Transverse colon (tissue), 4 donors: ENCODE data around the gene TTC6. TPM values are rescaled to one million over a fixed set of nuclear protein-coding genes. Genes with fewer than 3 reads are reported as not detected.

Source experiments
- DNase-seq: peaks from one replicate; pipeline ENCODE4 v3.0.0-alpha.2; 2019
- H3K27ac ChIP-seq, 4 donors: fragments of 200-600 bp; sonication (generic); 2 replicates each; pipeline ENCODE4 v1.5.1; 2016 to 2018; ENCODE audit warnings: inconsistent platforms in 4 of 4
- H3K27me3 ChIP-seq: fragments of 200-600 bp; sonication (generic); 2 replicates; pipeline ENCODE4 v1.5.1; 2017; ENCODE audit warnings: inconsistent platforms
- H3K36me3 ChIP-seq, 4 donors: fragments of 200-600 bp; sonication (generic); 2 replicates each; pipeline ENCODE4 v1.5.1; 2017 to 2019; ENCODE audit warnings: inconsistent platforms in 4 of 4
- H3K4me1 ChIP-seq, 4 donors: fragments of 200-600 bp; sonication (generic); 2 replicates each; pipeline ENCODE4 v1.5.1; 2017 to 2020; ENCODE audit warnings: inconsistent platforms in 4 of 4
- H3K4me3 ChIP-seq, 4 donors: fragments of 200-600 bp; sonication (generic); 1 replicate in 1 of 4; 2 replicates in 3 of 4; pipeline versions ENCODE4 v1.5.1 to v1.6.1; 2017 to 2019; ENCODE audit warnings: inconsistent platforms in 4 of 4
- H3K9me3 ChIP-seq, 2 donors: fragments of 200-600 bp; sonication (generic); 2 replicates each; pipeline ENCODE4 v1.5.1; 2017 to 2019; ENCODE audit warnings: inconsistent platforms in 2 of 2
- EP300 ChIP-seq: sonication (generic); formaldehyde crosslinking; IDR thresholded peaks from one replicate; pipeline ENCODE4 v1.6.1; 2017; ENCODE audit warnings: antibody characterized with exemption, low read depth
- POLR2A ChIP-seq: fragments of 450-650 bp; IDR thresholded peaks from one replicate; pipeline ENCODE4 v1.6.1; 2016; ENCODE audit warnings: antibody characterized with exemption, mild to moderate bottlenecking, moderate library complexity
- POLR2AphosphoS5 ChIP-seq, 3 donors: sonication (generic); formaldehyde crosslinking; IDR thresholded peaks; one replicate each; pipeline ENCODE4 v1.6.1; 2016; ENCODE audit warnings: antibody characterized with exemption in 3 of 3
- WGBS, 2 donors: methylation state at CpG; one replicate each; pipeline ENCODE4 v1.1.5; 2018; ENCODE audit warnings: low coverage in 1 of 2; 5-methylcytosine and 5-hydroxymethylcytosine counted together
- in situ Hi-C, 4 donors: fragments of 200-750 bp; cut with MboI; loops; one replicate each; pipeline versions ENCODE4 v1.15.0 to v1.15.1; 2017; ENCODE audit warnings: low sequenced_read_pairs in 3 of 4, low pct_ligation_motif_present in 1 of 4, low pct_unique_long_range_greater_than_20kb in 1 of 4
- intact Hi-C: fragments of 100-400 bp; cut with DNase I; formaldehyde crosslinking; loops from one replicate; pipeline ENCODE4 v1.15.1; 2023; ENCODE audit warnings: low total_unique reads
- total RNA-seq, 4 donors: library from RNA; depleted of rRNA; stranded (reverse); fragments of >200 nt; gene quantifications; one replicate each; pipeline ENCODE4 v1.1.0, GENCODE V29; 2016
- TF ChIP-seq, protein P1 (sequence below), 5 experiments: fragments of 200-600 bp in 3 of 5; fragments of 450-650 bp in 2 of 5; sonication (generic) in 3 of 5; IDR thresholded peaks; 1 replicate in 2 of 5; 2 replicates in 3 of 5; pipeline ENCODE4 v1.5.1; 2016 to 2017; ENCODE audit warnings: antibody characterized with exemption in 5 of 5, inconsistent platforms in 3 of 5, mild to moderate bottlenecking in 2 of 5, moderate library complexity in 1 of 5

The TTC6 gene
- total RNA-seq, 4 donors from 2014 or later = 1.5 to 12.5 (median 4.9) TPM

DNA sequence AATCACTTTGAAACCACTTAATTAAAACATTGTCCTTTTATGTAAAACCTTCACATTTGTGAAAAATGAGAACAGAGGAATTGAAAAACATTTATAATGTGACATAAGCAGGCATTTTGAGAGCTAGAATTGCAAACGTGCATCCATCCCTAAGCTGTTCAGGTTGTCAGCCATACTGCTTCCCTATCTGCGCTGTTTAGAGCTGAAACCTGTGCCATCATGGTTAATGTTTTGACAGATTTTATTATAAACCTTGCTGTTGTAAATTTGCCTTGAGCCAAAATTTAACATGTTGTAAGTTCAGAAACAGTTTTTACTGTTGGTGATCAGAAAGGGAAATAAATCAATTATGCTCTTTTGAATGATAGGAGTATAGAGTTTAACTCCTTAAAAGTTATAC lies 32.2 kb upstream of the TTC6 start:
- intact Hi-C loops = no loop called here
- TF ChIP-seq POLR2A (no peak), POLR2AphosphoS5 (IDR thresholded peaks at IDR 0.05) (peak in 1 of 3 donors; percentile 42), EP300 (no peak)
- TF ChIP-seq, protein P1, sequence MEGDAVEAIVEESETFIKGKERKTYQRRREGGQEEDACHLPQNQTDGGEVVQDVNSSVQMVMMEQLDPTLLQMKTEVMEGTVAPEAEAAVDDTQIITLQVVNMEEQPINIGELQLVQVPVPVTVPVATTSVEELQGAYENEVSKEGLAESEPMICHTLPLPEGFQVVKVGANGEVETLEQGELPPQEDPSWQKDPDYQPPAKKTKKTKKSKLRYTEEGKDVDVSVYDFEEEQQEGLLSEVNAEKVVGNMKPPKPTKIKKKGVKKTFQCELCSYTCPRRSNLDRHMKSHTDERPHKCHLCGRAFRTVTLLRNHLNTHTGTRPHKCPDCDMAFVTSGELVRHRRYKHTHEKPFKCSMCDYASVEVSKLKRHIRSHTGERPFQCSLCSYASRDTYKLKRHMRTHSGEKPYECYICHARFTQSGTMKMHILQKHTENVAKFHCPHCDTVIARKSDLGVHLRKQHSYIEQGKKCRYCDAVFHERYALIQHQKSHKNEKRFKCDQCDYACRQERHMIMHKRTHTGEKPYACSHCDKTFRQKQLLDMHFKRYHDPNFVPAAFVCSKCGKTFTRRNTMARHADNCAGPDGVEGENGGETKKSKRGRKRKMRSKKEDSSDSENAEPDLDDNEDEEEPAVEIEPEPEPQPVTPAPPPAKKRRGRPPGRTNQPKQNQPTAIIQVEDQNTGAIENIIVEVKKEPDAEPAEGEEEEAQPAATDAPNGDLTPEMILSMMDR (IDR thresholded peaks at IDR 0.05) = no peak
- WGBS, 2 donors = 8 to 46% methylated on average over 2 of the region's 2 CpGs
- Histone ChIP-seq H3K36me3 (no peaks in the 10 kb centered on the region), H3K4me3 (no peak overlapping the region), H3K27me3 (no peaks in the 10 kb centered on the region), H3K9me3 (no peaks in the 10 kb centered on the region), H3K27ac (peak overlapping the region; percentile 14 to 81 (median 66)), H3K4me1 (peaks cover 0 to 17% (median 9%) of the 10 kb centered on the region in 4 donors)
- no peak for DNase-seq
- in situ Hi-C loops = loop anchor here in 2 of 4 donors (10.0 to 25.0 kb wide), 2 partner anchors 301 to 308 kb away; no protein-coding TSS in a partner anchor

DNA sequence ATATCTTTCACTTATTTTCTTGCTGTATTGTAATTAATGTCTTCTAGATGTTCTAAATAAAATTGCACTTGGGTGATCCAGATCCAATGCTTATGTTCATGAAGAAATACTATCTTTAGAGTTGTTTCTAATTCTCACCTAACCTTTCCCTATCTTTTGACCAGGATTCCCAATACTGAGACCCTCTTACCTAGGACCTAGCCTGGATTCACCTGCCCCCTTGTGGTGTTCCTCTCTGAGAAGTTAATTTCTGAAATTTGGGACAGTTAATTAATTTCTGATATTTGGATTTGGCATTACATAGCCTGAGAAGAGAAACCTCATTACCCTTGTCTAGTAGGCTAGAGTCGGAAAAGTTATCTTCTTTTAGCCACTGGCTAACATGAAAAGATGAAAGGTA lies 29.9 kb upstream of the TTC6 start:
- Histone ChIP-seq H3K9me3 (no peaks in the 10 kb centered on the region), H3K36me3 (no peaks in the 10 kb centered on the region), H3K4me1 (peaks cover 0 to 17% (median 9%) of the 10 kb centered on the region in 4 donors), H3K27me3 (no peaks in the 10 kb centered on the region), H3K27ac (peak overlapping the region; percentile 59 to 81 (median 73)), H3K4me3 (peak overlapping the region in 3 of 4 donors; percentile 19 to 28 (median 23))
- TF ChIP-seq POLR2AphosphoS5 (IDR thresholded peaks at IDR 0.05) (no peak), POLR2A (no peak), EP300 (no peak)
- TF ChIP-seq, protein P1 (IDR thresholded peaks at IDR 0.05) = peak; percentile 25 to 65 (median 38)
- 41 to 44% methylated on average over 1 of the region's 1 CpG for WGBS, 2 donors
- no peak for DNase-seq
- intact Hi-C loops (no loop called here), in situ Hi-C loops (loop anchor here in 2 of 4 donors (10.0 to 25.0 kb wide), 2 partner anchors 303 to 311 kb away; no protein-coding TSS in a partner anchor)

DNA sequence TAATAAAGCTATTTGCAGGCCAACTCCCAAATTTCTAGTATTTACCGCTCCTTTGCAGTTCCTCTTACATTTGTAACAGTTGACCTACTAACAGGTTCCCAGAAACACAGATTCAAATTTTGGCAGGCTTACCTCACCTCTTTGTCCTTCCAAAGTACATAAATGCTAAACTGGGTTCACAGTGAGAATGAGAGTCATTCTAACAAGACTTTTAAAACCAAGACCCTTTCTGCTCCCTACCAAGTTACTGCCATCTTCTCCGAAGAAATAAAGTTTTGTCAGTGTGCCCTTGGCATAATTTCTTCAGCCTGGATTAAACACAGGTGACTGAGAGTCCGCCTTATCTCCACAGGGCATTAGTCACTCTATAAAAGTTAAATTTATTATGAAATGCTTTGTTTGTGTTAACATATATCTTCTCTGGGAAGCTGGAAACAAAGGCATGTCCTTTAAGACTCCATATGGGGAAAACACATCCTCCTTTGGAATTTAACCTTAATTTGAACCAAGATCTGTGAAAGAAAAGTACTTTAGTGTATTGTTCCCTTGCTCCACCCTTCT lies 28.5 kb upstream of the TTC6 start:
- H3K4me3 ChIP-seq = peak overlapping the region in 3 of 4 donors; percentile 19 to 28 (median 23)
- intact Hi-C loops (no loop called here), in situ Hi-C loops (loop anchor here in 2 of 4 donors (10.0 to 25.0 kb wide), 2 partner anchors 305 to 312 kb away; no protein-coding TSS in a partner anchor)

DNA sequence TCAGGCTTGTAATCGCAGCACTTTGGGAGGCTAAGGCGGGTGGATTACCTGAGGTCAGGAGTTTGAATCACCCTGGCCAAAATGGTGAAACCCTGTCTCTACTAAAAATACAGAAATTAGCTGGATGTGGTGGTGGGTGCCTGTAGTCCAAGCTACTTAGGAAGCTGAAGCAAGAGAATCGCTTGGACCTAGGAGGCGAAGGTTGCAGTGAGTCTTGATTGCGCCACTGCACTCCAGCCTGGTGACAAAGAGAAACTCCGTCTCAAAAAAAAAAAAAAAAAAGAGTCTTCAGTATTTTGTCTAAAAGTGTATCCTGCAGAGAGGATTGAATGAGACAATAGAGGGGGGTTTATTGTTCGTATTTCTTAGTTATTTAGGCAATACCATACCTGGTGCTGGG lies 25.7 kb upstream of the TTC6 start:
- Histone ChIP-seq H3K4me1 (peaks cover 0 to 8% (median 3%) of the 10 kb centered on the region in 4 donors), H3K27ac (no peak overlapping the region), H3K4me3 (no peak overlapping the region), H3K36me3 (no peaks in the 10 kb centered on the region), H3K27me3 (peaks cover under 1% of the 10 kb centered on the region), H3K9me3 (no peaks in the 10 kb centered on the region)
- no peak for DNase-seq
- TF ChIP-seq POLR2A (no peak), POLR2AphosphoS5 (IDR thresholded peaks at IDR 0.05) (no peak), EP300 (no peak)
- TF ChIP-seq, protein P1 (IDR thresholded peaks at IDR 0.05) = no peak
- intact Hi-C loops = no loop called here
- 85 to 93% methylated on average over 4 to 7 of the region's 7 CpGs for WGBS, 2 donors
- in situ Hi-C loops = loop anchor here in 2 of 4 donors (10.0 to 25.0 kb wide), 2 partner anchors 307 to 315 kb away; no protein-coding TSS in a partner anchor

More for the DNA sequence above, 28.5 kb upstream of the TTC6 start:
- H3K27ac ChIP-seq = peak overlapping the region; percentile 59 to 81 (median 73)
- H3K27me3 ChIP-seq = no peaks in the 10 kb centered on the region
- no peak for DNase-seq
- H3K4me1 ChIP-seq = peaks cover 0 to 13% (median 7%) of the 10 kb centered on the region in 4 donors
- 21 to 24% methylated on average over 3 of the region's 3 CpGs for WGBS, 2 donors
- no peaks in the 10 kb centered on the region for H3K9me3 ChIP-seq
- no peaks in the 10 kb centered on the region for H3K36me3 ChIP-seq
- peak in 2 of 3 donors; percentile 75 to 76 for TF ChIP-seq POLR2AphosphoS5 (IDR thresholded peaks at IDR 0.05)
- TF ChIP-seq, protein P1 (IDR thresholded peaks at IDR 0.05) = no peak
- TF ChIP-seq EP300 = no peak
- TF ChIP-seq POLR2A = peak; percentile 76
